ENCODE results near the gene ARF6. TPM values are rescaled to one million over a fixed set of nuclear protein-coding genes. Genes with fewer than 3 reads are reported as not detected.

Gene ARF6
- total RNA-seq, 4 donors from 2014 or later: 34.7 to 42.0 (median 35.7) TPM

DNA sequence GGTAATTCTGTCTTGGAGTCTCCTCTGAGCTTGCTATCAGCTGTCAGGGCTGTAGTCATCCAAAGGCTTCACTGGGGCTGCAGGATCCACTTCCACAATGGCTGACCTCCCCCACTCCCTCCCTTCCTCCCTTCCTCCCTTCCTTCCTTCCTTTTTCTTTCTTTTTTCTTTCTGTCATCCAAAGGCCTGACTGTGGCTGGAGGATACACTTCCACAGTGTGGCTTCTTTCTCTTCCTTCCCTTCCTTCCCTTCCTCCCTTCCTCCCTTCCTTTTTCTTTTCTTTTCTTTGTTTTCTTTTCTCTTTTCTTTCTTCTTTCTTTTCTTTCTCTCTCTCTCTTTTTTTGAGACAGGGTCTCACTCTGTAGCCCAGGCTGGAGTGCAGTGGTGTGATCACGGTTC is 30.6 kb downstream of the ARF6 start:
- no peak overlapping the region for H3K4me3 ChIP-seq
- H3K4me1 ChIP-seq: peaks cover 0 to 6% (median 0%) of the 10 kb centered on the region in 4 donors
- H3K27ac ChIP-seq: no peak overlapping the region
- DNase-seq (ENCODE audit: low spot score in 2 of 2): no peak
- TF ChIP-seq, protein P1, sequence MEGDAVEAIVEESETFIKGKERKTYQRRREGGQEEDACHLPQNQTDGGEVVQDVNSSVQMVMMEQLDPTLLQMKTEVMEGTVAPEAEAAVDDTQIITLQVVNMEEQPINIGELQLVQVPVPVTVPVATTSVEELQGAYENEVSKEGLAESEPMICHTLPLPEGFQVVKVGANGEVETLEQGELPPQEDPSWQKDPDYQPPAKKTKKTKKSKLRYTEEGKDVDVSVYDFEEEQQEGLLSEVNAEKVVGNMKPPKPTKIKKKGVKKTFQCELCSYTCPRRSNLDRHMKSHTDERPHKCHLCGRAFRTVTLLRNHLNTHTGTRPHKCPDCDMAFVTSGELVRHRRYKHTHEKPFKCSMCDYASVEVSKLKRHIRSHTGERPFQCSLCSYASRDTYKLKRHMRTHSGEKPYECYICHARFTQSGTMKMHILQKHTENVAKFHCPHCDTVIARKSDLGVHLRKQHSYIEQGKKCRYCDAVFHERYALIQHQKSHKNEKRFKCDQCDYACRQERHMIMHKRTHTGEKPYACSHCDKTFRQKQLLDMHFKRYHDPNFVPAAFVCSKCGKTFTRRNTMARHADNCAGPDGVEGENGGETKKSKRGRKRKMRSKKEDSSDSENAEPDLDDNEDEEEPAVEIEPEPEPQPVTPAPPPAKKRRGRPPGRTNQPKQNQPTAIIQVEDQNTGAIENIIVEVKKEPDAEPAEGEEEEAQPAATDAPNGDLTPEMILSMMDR (IDR thresholded peaks at IDR 0.05): no peak
- TF ChIP-seq EP300 (IDR thresholded peaks at IDR 0.05) (no peak), POLR2A (IDR thresholded peaks at IDR 0.05) (no peak)
- H3K27me3 ChIP-seq: no peaks in the 10 kb centered on the region
- 91 to 100% methylated on average over 1 of the region's 1 CpG for WGBS, 2 donors
- H3K36me3 ChIP-seq: no peaks in the 10 kb centered on the region
- H3K9me3 ChIP-seq: no peaks in the 10 kb centered on the region

DNA sequence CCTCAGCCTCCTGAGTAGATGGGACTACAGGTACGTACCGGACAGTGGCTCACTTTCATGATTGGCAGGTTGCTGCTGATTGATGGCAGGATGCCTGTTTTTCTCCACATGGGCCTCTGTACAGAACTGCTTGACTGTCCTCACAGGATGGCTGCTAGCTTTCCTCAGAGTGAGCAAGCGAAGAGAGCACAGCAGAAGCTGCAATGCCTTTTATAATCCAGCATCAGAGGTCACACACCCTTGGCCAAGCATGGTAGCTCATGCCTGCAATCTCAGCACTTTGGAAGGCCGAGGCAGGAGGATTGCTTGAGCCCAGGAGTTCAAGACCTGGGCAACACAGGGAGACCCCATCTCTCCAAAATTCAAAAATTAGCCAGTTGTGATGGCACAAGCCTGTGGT is 31.0 kb downstream of the ARF6 start:
- Histone ChIP-seq H3K27ac (no peak overlapping the region), H3K4me3 (no peak overlapping the region), H3K9me3 (no peaks in the 10 kb centered on the region), H3K27me3 (no peaks in the 10 kb centered on the region), H3K4me1 (peaks cover 0 to 6% (median 0%) of the 10 kb centered on the region in 4 donors), H3K36me3 (no peaks in the 10 kb centered on the region)
- TF ChIP-seq, protein P1 (IDR thresholded peaks at IDR 0.05): no peak
- TF ChIP-seq EP300 (IDR thresholded peaks at IDR 0.05) (no peak), POLR2A (IDR thresholded peaks at IDR 0.05) (no peak)
- DNase-seq (ENCODE audit: low spot score in 2 of 2): no peak
- WGBS, 2 donors: 79 to 85% methylated on average over 4 of the region's 4 CpGs

DNA sequence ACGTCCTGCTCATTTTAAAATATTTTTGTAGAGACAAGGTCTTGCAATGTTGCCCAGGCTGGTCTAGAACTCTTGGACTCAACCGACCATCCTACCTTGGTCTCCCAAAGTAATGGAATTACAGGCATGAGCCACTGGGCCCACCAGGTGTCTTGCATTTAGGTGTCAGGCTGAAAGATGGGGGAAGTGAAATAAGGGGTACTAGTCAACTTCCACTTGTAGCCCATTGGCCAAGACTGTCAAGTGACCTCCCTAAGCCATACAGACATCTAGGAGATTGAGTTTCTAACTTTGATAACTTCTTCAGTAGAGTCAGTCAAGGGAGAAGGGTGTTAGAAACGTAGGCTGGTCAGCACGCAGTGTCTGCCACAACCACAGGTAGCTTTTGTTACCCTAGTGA is 32.0 kb downstream of the ARF6 start:
- no peak overlapping the region for H3K4me3 ChIP-seq
- H3K36me3 ChIP-seq: no peaks in the 10 kb centered on the region
- H3K4me1 ChIP-seq: peaks cover 0 to 6% (median 0%) of the 10 kb centered on the region in 4 donors
- H3K9me3 ChIP-seq: no peaks in the 10 kb centered on the region
- TF ChIP-seq POLR2A (IDR thresholded peaks at IDR 0.05) (no peak), EP300 (IDR thresholded peaks at IDR 0.05) (no peak)
- TF ChIP-seq, protein P1 (IDR thresholded peaks at IDR 0.05): no peak
- H3K27me3 ChIP-seq: no peaks in the 10 kb centered on the region
- WGBS, 2 donors: 95 to 96% methylated on average over 4 of the region's 4 CpGs
- H3K27ac ChIP-seq: no peak overlapping the region
- DNase-seq (ENCODE audit: low spot score in 2 of 2): no peak

DNA sequence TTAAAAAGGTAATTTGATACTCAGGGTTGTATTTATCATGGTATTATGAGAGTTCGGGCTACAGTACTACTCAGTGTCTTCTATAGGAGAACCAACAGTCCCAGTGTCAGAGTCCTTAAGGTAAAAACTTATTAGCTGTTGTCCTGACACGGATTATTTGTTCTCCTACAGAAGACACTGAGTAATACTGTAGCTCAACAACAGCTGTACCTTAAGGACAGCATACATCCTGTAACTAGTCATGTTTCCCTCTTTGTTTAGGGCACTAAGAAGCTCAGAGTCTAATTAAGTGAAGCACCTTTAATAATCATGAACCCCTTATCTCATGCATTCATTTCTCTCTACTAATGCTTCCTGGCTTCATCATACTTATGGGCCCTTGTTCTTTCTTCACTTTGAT is 33.9 kb downstream of the ARF6 start:
- WGBS, 2 donors: 86 to 93% methylated on average over 2 of the region's 2 CpGs
- no peak for DNase-seq (ENCODE audit: low spot score in 2 of 2)
- Histone ChIP-seq H3K36me3 (no peaks in the 10 kb centered on the region), H3K9me3 (no peaks in the 10 kb centered on the region), H3K4me3 (no peak overlapping the region), H3K4me1 (no peaks in the 10 kb centered on the region), H3K27me3 (no peaks in the 10 kb centered on the region), H3K27ac (no peak overlapping the region)
- TF ChIP-seq EP300 (IDR thresholded peaks at IDR 0.05) (no peak), POLR2A (IDR thresholded peaks at IDR 0.05) (no peak)
- TF ChIP-seq, protein P1 (IDR thresholded peaks at IDR 0.05): no peak

GRCh38 chr14:49928015-49928414 is 35.1 kb downstream of the ARF6 start:
- no peak overlapping the region for H3K4me3 ChIP-seq
- no peak for DNase-seq (ENCODE audit: low spot score in 2 of 2)
- TF ChIP-seq POLR2A (IDR thresholded peaks at IDR 0.05) (no peak), EP300 (IDR thresholded peaks at IDR 0.05) (no peak)
- TF ChIP-seq, protein P1 (IDR thresholded peaks at IDR 0.05): no peak
- no peaks in the 10 kb centered on the region for H3K36me3 ChIP-seq
- no peaks in the 10 kb centered on the region for H3K9me3 ChIP-seq
- WGBS, 2 donors: 70% methylated on average over 2 of the region's 2 CpGs
- H3K27me3 ChIP-seq: no peaks in the 10 kb centered on the region
- no peak overlapping the region for H3K27ac ChIP-seq
- H3K4me1 ChIP-seq: no peaks in the 10 kb centered on the region
